GM18507 (cell line): ENCODE data around the gene TSPY10.
"Not testable (repeated sequence)": the region's sequence is repeated elsewhere in the genome, so short reads cannot be mapped to it uniquely, and the experiment has no call there.

ENCODE experiments used
- DNase-seq: peaks from one replicate; pipeline ENCODE4 v3.0.0; 2011; ENCODE audit warnings: low read depth; ENCODE audit not compliant: insufficient read length; ENCODE audit errors: extremely low spot score
- FAIRE-seq: peaks from 2 replicates; lab custom pipeline; 2011; peaks lifted over from hg19 to GRCh38; lab: Jason Lieb, UNC

TSPY10 gene, protein sequence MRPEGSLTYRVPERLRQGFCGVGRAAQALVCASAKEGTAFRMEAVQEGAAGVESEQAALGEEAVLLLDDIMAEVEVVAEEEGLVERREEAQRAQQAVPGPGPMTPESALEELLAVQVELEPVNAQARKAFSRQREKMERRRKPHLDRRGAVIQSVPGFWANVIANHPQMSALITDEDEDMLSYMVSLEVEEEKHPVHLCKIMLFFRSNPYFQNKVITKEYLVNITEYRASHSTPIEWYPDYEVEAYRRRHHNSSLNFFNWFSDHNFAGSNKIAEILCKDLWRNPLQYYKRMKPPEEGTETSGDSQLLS

DNA sequence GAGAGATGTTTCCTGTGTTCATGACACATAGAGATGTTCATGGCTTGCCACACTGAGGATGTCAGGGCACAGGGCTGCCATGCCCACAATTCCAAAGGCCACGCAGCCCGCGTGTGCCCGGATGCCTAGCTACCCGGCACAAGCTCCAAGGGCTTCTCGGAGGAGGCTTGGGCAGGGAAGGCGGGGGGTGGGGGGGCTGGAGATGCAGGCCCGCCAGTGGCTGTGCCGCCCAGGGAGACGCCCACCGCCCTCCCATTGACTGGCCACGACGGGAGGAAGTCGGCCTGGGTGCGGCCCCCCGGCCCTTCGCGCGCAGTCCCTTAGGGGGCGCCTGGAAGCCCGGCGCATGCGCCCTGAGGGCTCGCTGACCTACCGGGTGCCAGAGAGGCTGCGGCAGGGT lies at the start of gene TSPY10:
Gene TSPY10 (plus strand): TSS at position 301 of the 400 bp plus-strand sequence. CDS start 46 bp downstream, at position 347.
- not testable (repeated sequence) for DNase-seq, FAIRE-seq

DNA sequence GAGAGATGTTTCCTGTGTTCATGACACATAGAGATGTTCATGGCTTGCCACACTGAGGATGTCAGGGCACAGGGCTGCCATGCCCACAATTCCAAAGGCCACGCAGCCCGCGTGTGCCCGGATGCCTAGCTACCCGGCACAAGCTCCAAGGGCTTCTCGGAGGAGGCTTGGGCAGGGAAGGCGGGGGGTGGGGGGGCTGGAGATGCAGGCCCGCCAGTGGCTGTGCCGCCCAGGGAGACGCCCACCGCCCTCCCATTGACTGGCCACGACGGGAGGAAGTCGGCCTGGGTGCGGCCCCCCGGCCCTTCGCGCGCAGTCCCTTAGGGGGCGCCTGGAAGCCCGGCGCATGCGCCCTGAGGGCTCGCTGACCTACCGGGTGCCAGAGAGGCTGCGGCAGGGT lies 40.7 kb upstream of the TSPY10 start, which contains the start of gene TSPY9:
Gene TSPY9 (plus strand): TSS at position 301 of the 400 bp plus-strand sequence. CDS start 46 bp downstream, at position 347.
- DNase-seq, FAIRE-seq: not testable (repeated sequence)

DNA sequence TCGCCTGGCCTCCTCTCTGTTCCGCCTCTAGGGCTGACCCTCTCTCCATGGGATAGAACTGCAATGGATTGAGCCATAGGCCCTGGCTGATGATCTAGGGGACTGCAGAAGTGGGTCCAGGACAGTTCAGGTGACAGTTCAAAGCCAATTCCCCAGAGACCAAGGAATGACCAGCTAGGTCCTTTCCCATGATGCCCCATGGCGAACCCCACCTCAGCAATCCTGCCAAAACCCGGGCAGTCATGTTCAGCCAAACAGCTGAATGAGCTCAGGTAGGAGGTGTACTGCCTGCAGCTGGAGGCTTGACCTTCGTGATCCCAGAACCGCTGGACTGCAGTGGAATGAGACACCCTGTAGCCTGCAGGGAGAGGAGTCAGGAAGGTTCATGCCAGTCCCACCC lies 23.3 kb upstream of the TSPY10 start:
- not testable (repeated sequence) for DNase-seq, FAIRE-seq

DNA sequence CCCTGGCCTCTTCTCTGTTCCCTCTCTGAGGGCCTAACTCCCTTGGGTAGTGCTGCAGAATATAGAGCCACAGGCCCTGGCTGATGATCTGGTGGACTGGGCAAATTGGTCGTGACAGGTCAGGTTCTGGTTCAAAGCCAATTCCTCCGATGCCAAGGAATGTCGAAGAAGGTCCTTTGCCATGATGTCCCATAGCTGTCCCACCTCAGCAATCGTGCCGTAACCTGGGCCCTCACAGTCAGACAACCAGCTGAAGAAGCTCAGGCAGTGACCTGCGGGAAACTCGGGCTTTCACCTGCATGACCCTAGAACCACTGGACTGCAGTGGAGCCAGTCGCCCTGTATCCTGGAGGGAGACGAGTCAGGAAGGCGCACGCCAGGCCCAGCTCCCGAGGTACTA lies 11.4 kb upstream of the TSPY10 start:
- FAIRE-seq, DNase-seq: not testable (repeated sequence)
